ENCODE data around the gene HES7.
"Not testable (repeated sequence)": the region's sequence is repeated elsewhere in the genome, so short reads cannot be mapped to it uniquely, and the experiment has no call there.

The HES7 gene

GRCh38 chr17:8121681-8122421 is 2.1 kb downstream of the HES7 start:
- peak; percentile 76 for DNase-seq

GRCh38 chr17:8121407-8121680 is 2.6 kb downstream of the HES7 start:
- no peak for DNase-seq

GRCh38 chr17:8120520-8121406 is 3.1 kb downstream of the HES7 start:
- peak; percentile 84 for DNase-seq

GRCh38 chr17:8119581-8120519 is 4.1 kb downstream of the HES7 start:
- peak; percentile 96 for DNase-seq

GRCh38 chr17:8118769-8119580 is 4.9 kb downstream of the HES7 start:
- DNase-seq: peak; percentile 88

GRCh38 chr17:8117980-8118768 is 5.7 kb downstream of the HES7 start, which contains the start of gene ALOXE3:
Gene ALOXE3, minus strand, starts transcription at chr17:8118514. Its CDS starts 524 bp downstream, at chr17:8117990.
- peak; percentile 44 for DNase-seq

- DNase-seq: no peak
These were observed 6.4 kb downstream of the HES7 start for GRCh38 chr17:8117367-8117979.

- DNase-seq: no peak
These were observed 7.1 kb downstream of the HES7 start for GRCh38 chr17:8116776-8117175.

GRCh38 chr17:8110907-8111306 is 13.0 kb downstream of the HES7 start:
- no peak for DNase-seq

GRCh38 chr17:8110456-8110804 is 13.5 kb downstream of the HES7 start:
- no peak for DNase-seq

GRCh38 chr17:8109661-8110455 is 14.0 kb downstream of the HES7 start:
- no peak for DNase-seq

- DNase-seq: no peak
These were observed 14.8 kb downstream of the HES7 start for GRCh38 chr17:8108972-8109660.

- DNase-seq: not testable (repeated sequence)
These were observed 16.9 kb downstream of the HES7 start for GRCh38 chr17:8106980-8107379.

- DNase-seq: peak; percentile 42
These were observed 17.9 kb downstream of the HES7 start for GRCh38 chr17:8105957-8106398.

- no peak for DNase-seq
These were observed 19.0 kb downstream of the HES7 start for GRCh38 chr17:8104911-8105310.

- no peak for DNase-seq
These were observed 20.4 kb downstream of the HES7 start for GRCh38 chr17:8103549-8103948.

GRCh38 chr17:8101721-8102120 is 22.2 kb downstream of the HES7 start:
- DNase-seq: no peak

GRCh38 chr17:8100763-8101162 is 23.1 kb downstream of the HES7 start:
- no peak for DNase-seq

- DNase-seq: no peak
These were observed 23.8 kb downstream of the HES7 start for GRCh38 chr17:8100111-8100510.

Measured in fibroblast of skin of scalp (primary cell).